Activated CD4-positive, alpha-beta T cell treated with anti-CD3 and anti-CD28 coated beads, Interleukin-2, amount 10 ng/mL, durations not matched to agents 24 days and 14 days (primary cell): ENCODE data around the gene RPL41. TPM values are rescaled to one million over a fixed set of nuclear protein-coding genes. Genes with fewer than 3 reads are reported as not detected.

Experiments
- DNase-seq: peaks from one replicate; pipeline ENCODE4 v3.0.0; 2022
- H3K27ac Mint-ChIP-seq: one replicate; pipeline ENCODE4 v1.8.0; 2022; ENCODE audit warnings: mild to moderate bottlenecking, mixed read lengths
- H3K27me3 Mint-ChIP-seq: one replicate; pipeline ENCODE4 v1.8.0; 2022; ENCODE audit warnings: mixed read lengths
- H3K36me3 Mint-ChIP-seq: one replicate; pipeline ENCODE4 v1.8.0; 2022; ENCODE audit warnings: low read depth, mild to moderate bottlenecking, mixed read lengths
- H3K4me1 Mint-ChIP-seq: one replicate; pipeline ENCODE4 v1.8.0; 2021; ENCODE audit warnings: mixed read lengths
- H3K4me3 Mint-ChIP-seq: one replicate; pipeline ENCODE4 v1.8.0; 2022; ENCODE audit warnings: mild to moderate bottlenecking, moderate library complexity, mixed read lengths
- H3K9me3 Mint-ChIP-seq: one replicate; pipeline ENCODE4 v1.8.0; 2021; ENCODE audit warnings: mixed read lengths
- intact Hi-C: fragments of 100-400 bp; cut with micrococcal nuclease; formaldehyde crosslinking; loops from one replicate; pipeline ENCODE4 v1.15.1; 2023
- total RNA-seq: library from RNA; stranded (reverse); gene quantifications from 2 replicates; pipeline ENCODE4 v1.2.3, GENCODE V29; 2022

RPL41 gene
- total RNA-seq, 1 donor from 2014 or later = 3,831 TPM

- Mint-ChIP-seq H3K27ac (peak overlapping the region; percentile 19), H3K4me1 (peaks cover 7% of the 10 kb centered on the region), H3K9me3 (no peaks in the 10 kb centered on the region), H3K27me3 (peaks cover 20% of the 10 kb centered on the region), H3K4me3 (no peak overlapping the region), H3K36me3 (no peaks in the 10 kb centered on the region)
- intact Hi-C loops = no loop called here
- no peak for DNase-seq
Observed at GRCh38 chr12:56086096-56086495, 30.3 kb upstream of the RPL41 start.

- Mint-ChIP-seq H3K4me1 (peaks cover 7% of the 10 kb centered on the region), H3K27me3 (peaks cover 18% of the 10 kb centered on the region), H3K36me3 (no peaks in the 10 kb centered on the region), H3K4me3 (no peak overlapping the region), H3K9me3 (no peaks in the 10 kb centered on the region), H3K27ac (peak overlapping the region; percentile 19)
- DNase-seq = no peak
- intact Hi-C loops = no loop called here
Observed at GRCh38 chr12:56086608-56087007, 29.8 kb upstream of the RPL41 start.

GRCh38 chr12:56087220-56087619, 29.2 kb upstream of the RPL41 start:
- Mint-ChIP-seq H3K9me3 (no peaks in the 10 kb centered on the region), H3K4me3 (no peak overlapping the region), H3K36me3 (no peaks in the 10 kb centered on the region), H3K27me3 (peaks cover 15% of the 10 kb centered on the region), H3K4me1 (peaks cover 7% of the 10 kb centered on the region), H3K27ac (no peak overlapping the region)
- DNase-seq = no peak
- intact Hi-C loops = no loop called here

GRCh38 chr12:56097738-56098137, 18.7 kb upstream of the RPL41 start:
- peaks cover 14% of the 10 kb centered on the region for H3K4me1 Mint-ChIP-seq
- no peak for DNase-seq
- no peaks in the 10 kb centered on the region for H3K9me3 Mint-ChIP-seq
- H3K36me3 Mint-ChIP-seq = no peaks in the 10 kb centered on the region
- H3K27ac Mint-ChIP-seq = no peak overlapping the region
- H3K27me3 Mint-ChIP-seq = peaks cover 27% of the 10 kb centered on the region
- intact Hi-C loops = no loop called here
- no peak overlapping the region for H3K4me3 Mint-ChIP-seq

- Mint-ChIP-seq H3K4me1 (peaks cover 21% of the 10 kb centered on the region), H3K27me3 (peaks cover 22% of the 10 kb centered on the region), H3K4me3 (no peak overlapping the region), H3K9me3 (no peaks in the 10 kb centered on the region), H3K36me3 (no peaks in the 10 kb centered on the region), H3K27ac (no peak overlapping the region)
- intact Hi-C loops = no loop called here
- no peak for DNase-seq
Observed at GRCh38 chr12:56098592-56098991, 17.8 kb upstream of the RPL41 start.

GRCh38 chr12:56099787-56100186, 16.6 kb upstream of the RPL41 start:
- Mint-ChIP-seq H3K36me3 (peaks cover 9% of the 10 kb centered on the region), H3K27me3 (peaks cover 20% of the 10 kb centered on the region), H3K9me3 (no peaks in the 10 kb centered on the region), H3K4me1 (peaks cover 26% of the 10 kb centered on the region), H3K4me3 (no peak overlapping the region), H3K27ac (no peak overlapping the region)
- no peak for DNase-seq
- intact Hi-C loops = loop anchor here (5.0 kb wide), 2 partner anchors 348 to 357 kb away; partner anchors contain the start of genes GDF11 and TIMELESS

GRCh38 chr12:56101045-56101444, 15.4 kb upstream of the RPL41 start:
- intact Hi-C loops = loop anchor here (5.0 kb wide), 2 partner anchors 346 to 359 kb away; partner anchors contain the start of genes GDF11 and TIMELESS
- H3K9me3 Mint-ChIP-seq = no peaks in the 10 kb centered on the region
- H3K4me3 Mint-ChIP-seq = no peak overlapping the region
- no peak for DNase-seq
- peaks cover 13% of the 10 kb centered on the region for H3K27me3 Mint-ChIP-seq
- peaks cover 27% of the 10 kb centered on the region for H3K4me1 Mint-ChIP-seq
- peaks cover 18% of the 10 kb centered on the region for H3K36me3 Mint-ChIP-seq
- H3K27ac Mint-ChIP-seq = no peak overlapping the region

GRCh38 chr12:56102683-56103065, 13.8 kb upstream of the RPL41 start:
- Mint-ChIP-seq H3K27ac (peak overlapping the region; percentile 98), H3K27me3 (peaks cover 4% of the 10 kb centered on the region), H3K36me3 (peaks cover 30% of the 10 kb centered on the region), H3K9me3 (no peaks in the 10 kb centered on the region), H3K4me1 (peaks cover 38% of the 10 kb centered on the region), H3K4me3 (peak overlapping the region; percentile 98)
- DNase-seq = no peak
- intact Hi-C loops = loop anchor here (5.0 kb wide), 2 partner anchors 345 to 360 kb away; partner anchors contain the start of genes GDF11 and TIMELESS

GRCh38 chr12:56103066-56103711, 13.2 kb upstream of the RPL41 start:
- intact Hi-C loops = loop anchor here (5.0 kb wide), 2 partner anchors 344 to 361 kb away; partner anchors contain the start of genes GDF11 and TIMELESS
- Mint-ChIP-seq H3K27ac (peak overlapping the region; percentile 98), H3K27me3 (peaks cover 2% of the 10 kb centered on the region), H3K4me3 (peak overlapping the region; percentile 98), H3K9me3 (no peaks in the 10 kb centered on the region), H3K36me3 (peaks cover 35% of the 10 kb centered on the region), H3K4me1 (peaks cover 38% of the 10 kb centered on the region)
- DNase-seq = peak; percentile 76

GRCh38 chr12:56103823-56104108, 12.7 kb upstream of the RPL41 start:
- intact Hi-C loops = loop anchor here (1.0 to 5.0 kb wide), 11 partner anchors 13 to 387 kb away; partner anchors contain the start of genes BLOC1S1, GDF11, MYL6B and PYM1
- Mint-ChIP-seq H3K4me1 (peaks cover 38% of the 10 kb centered on the region), H3K27ac (peak overlapping the region; percentile 98), H3K9me3 (no peaks in the 10 kb centered on the region), H3K27me3 (no peaks in the 10 kb centered on the region), H3K4me3 (peak overlapping the region; percentile 98), H3K36me3 (peaks cover 40% of the 10 kb centered on the region)
- DNase-seq = no peak

- H3K4me3 Mint-ChIP-seq = peak within 1 kb of the TSS; percentile 98
- H3K27me3 Mint-ChIP-seq = no peaks in the 10 kb centered on the region
- peaks cover 45% of the 10 kb centered on the region for H3K36me3 Mint-ChIP-seq
- DNase-seq = peak; percentile 100
- H3K9me3 Mint-ChIP-seq = no peaks in the 10 kb centered on the region
- intact Hi-C loops = loop anchor here (1.0 to 5.0 kb wide), 11 partner anchors 12 to 388 kb away; partner anchors contain the start of genes BLOC1S1, GDF11, MYL6B and PYM1
- peak within 1 kb of the TSS; percentile 98 for H3K27ac Mint-ChIP-seq
- peaks cover 38% of the 10 kb centered on the region for H3K4me1 Mint-ChIP-seq
Observed at GRCh38 chr12:56104109-56104814, 12.2 kb upstream of the RPL41 start, which contains the start of gene PA2G4. Gene PA2G4, plus strand, starts transcription at chr12:56104559. Its CDS starts 179 bp downstream, at chr12:56104738.

- H3K4me1 Mint-ChIP-seq = peaks cover 38% of the 10 kb centered on the region
- H3K4me3 Mint-ChIP-seq = peak overlapping the region; percentile 98
- H3K27ac Mint-ChIP-seq = peak overlapping the region; percentile 98
- intact Hi-C loops = loop anchor here (1.0 to 5.0 kb wide), 11 partner anchors 11 to 389 kb away; partner anchors contain the start of genes BLOC1S1, GDF11, MYL6B and PYM1
- no peaks in the 10 kb centered on the region for H3K27me3 Mint-ChIP-seq
- no peaks in the 10 kb centered on the region for H3K9me3 Mint-ChIP-seq
- DNase-seq = peak; percentile 75
- H3K36me3 Mint-ChIP-seq = peaks cover 51% of the 10 kb centered on the region
Observed at GRCh38 chr12:56104815-56105608, 11.4 kb upstream of the RPL41 start.

GRCh38 chr12:56105609-56105902, 10.9 kb upstream of the RPL41 start:
- H3K9me3 Mint-ChIP-seq = no peaks in the 10 kb centered on the region
- peak overlapping the region; percentile 98 for H3K4me3 Mint-ChIP-seq
- no peaks in the 10 kb centered on the region for H3K27me3 Mint-ChIP-seq
- peak overlapping the region; percentile 98 for H3K27ac Mint-ChIP-seq
- H3K4me1 Mint-ChIP-seq = peaks cover 40% of the 10 kb centered on the region
- peaks cover 56% of the 10 kb centered on the region for H3K36me3 Mint-ChIP-seq
- intact Hi-C loops = no loop called here
- DNase-seq = no peak
